IPS DF 19.7 (cell line): ENCODE measurements around the gene METTL27.
"Not testable (repeated sequence)": the region's sequence is repeated elsewhere in the genome, so short reads cannot be mapped to it uniquely, and the experiment has no call there.

Experiments used
- DNase-seq: peaks from one replicate; pipeline ENCODE4 v3.0.0-alpha.2; 2013; ENCODE audit warnings: low read depth, low spot score

Gene METTL27

DNA sequence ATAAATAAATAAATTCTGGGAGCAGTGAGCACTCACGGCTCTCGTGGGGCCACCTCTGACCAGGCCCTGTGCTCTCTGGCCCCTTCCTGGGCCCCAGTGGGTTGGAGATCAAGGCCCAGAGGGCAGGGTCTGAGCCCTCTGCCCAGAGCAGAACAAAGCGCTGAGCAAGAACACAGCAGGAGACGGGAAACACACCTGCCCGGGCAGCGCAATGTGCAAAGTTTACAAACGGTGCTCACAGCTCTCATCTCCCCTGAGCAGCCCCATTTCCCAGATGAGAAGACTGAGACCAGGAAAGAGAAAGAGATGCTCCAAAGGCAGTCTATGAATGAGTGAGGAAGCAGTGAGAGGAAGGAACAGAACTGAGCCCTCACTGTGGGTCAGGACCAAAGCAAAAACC, 3.0 kb downstream of the METTL27 start:
- no peak for DNase-seq

GRCh38 chr7:73838642-73839041, 3.7 kb downstream of the METTL27 start:
- no peak for DNase-seq

- DNase-seq, result not testable (repeated sequence)
Measured at GRCh38 chr7:73837167-73837566, 5.1 kb downstream of the METTL27 start.

GRCh38 chr7:73834626-73835191, 7.6 kb downstream of the METTL27 start:
- DNase-seq, result no peak

DNA sequence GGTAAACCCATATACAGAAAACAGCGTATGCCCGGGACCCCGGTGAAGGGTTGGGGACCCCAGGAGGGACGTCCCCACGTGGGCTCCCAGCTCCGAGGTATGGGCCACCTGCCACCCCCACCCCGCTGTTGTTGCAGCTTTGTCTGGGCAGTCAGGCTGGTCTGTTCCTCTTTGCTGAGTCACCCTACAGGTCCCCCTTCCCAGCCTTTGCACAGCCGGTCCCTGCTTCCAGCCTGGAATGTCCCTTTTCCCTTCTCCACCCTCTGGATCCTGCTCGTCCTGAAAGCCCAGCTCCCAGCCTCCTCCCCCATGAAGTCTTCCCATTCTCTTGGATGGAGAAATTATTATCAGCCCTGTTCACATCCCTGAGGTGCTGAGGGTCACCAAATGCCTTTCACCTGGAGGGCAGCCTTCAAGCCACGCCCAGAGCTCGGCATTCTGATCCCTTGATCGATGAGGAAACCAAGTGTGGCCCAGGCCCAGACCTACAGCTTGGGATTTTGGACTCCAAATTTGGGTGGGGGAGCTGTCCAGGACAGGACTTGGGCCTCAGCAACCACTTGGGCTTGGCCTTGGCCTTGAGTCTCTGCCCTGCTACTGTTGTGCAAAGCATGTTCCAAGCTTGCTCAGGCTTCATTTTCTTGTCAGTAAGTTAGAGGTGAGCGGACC, 8.9 kb downstream of the METTL27 start:
- no peak for DNase-seq

- DNase-seq, result no peak
Measured at GRCh38 chr7:73832806-73833205, 9.5 kb downstream of the METTL27 start.

GRCh38 chr7:73831834-73832651, 10.3 kb downstream of the METTL27 start:
- no peak for DNase-seq

DNA sequence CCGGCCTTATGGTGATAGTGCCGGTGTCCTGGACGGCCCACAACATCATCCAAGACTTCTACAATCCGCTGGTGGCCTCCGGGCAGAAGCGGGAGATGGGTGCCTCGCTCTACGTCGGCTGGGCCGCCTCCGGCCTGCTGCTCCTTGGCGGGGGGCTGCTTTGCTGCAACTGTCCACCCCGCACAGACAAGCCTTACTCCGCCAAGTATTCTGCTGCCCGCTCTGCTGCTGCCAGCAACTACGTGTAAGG, 10.8 kb downstream of the METTL27 start:
- DNase-seq, result no peak

DNA sequence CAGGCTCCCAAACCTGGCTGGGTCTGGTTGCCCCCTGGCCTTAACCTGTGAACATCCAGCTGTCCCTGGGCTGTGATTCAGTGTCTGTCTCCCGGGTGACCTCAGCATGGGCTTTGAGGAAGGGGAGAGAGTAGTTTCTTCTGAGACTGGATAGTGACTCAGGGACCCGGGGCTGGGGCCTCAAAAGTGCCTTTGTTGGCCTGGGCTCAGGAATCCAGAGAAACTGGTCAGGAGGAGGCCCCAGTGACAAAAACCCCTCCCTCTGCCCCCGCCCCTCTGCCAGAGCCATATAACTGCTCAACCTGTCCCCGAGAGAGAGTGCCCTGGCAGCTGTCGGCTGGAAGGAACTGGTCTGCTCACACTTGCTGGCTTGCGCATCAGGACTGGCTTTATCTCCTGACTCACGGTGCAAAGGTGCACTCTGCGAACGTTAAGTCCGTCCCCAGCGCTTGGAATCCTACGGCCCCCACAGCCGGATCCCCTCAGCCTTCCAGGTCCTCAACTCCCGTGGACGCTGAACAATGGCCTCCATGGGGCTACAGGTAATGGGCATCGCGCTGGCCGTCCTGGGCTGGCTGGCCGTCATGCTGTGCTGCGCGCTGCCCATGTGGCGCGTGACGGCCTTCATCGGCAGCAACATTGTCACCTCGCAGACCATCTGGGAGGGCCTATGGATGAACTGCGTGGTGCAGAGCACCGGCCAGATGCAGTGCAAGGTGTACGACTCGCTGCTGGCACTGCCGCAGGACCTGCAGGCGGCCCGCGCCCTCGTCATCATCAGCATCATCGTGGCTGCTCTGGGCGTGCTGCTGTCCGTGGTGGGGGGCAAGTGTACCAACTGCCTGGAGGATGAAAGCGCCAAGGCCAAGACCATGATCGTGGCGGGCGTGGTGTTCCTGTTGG, 11.4 kb downstream of the METTL27 start, which contains the start of gene CLDN4:
Gene CLDN4, plus strand, starts transcription at position 316 of the 903 bp plus-strand sequence. Its CDS starts 206 bp downstream, at position 522.
- no peak for DNase-seq

DNA sequence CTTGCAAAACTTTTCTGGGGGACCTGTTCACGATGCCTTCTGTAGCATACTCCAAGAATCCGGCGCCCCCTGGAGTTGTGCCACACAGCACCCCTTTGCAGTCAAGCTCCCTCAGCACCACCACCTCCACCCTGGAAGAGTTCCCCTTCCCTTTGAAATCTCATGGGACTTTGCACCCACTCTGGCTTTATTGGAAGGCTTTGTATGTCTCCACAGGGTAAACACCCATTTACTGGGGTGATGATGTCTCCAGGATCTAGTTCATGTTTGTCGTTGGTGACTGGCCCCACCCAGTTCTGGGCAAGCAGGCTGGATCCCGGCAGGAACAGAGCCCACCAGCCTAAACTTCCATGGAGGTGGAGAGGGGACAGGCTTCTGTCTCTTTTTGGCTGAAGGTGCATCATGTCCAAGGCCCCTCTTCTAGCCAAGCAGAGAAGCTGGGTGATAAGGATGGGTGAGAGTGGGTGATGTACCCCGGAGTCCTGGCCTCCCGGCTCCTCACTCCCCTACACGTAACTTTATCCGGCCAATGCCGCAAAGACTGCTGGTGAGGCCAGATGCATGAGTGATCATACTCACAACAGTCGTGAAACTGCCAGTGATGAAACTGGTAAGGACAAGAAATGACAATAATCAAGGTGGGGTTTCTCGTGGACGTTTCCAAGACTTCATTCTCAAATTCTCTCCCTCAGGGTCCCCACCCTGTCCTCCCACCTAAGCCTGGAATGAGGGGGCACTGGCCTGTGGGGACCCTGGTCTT, 12.2 kb downstream of the METTL27 start:
- DNase-seq, result no peak

DNA sequence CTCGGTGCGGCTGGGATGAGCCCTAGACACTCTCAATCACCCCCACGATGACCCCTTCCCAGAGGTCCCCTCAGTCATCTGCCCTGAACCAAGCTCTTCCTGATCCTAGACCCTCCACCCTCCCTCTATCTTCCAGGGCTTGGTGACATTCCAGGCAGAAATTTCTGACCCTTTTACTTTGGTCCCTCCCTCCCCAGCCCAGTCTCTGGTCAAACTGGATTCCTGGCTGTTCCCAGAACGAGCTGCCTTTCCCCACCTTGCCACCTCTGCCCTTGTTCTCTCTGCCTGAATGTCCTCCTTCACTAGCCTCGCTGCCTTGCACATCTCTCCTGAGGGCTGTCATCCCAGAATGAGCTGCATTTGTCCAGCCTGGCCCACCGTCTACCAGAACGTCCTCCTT, 12.8 kb downstream of the METTL27 start:
- no peak for DNase-seq

DNA sequence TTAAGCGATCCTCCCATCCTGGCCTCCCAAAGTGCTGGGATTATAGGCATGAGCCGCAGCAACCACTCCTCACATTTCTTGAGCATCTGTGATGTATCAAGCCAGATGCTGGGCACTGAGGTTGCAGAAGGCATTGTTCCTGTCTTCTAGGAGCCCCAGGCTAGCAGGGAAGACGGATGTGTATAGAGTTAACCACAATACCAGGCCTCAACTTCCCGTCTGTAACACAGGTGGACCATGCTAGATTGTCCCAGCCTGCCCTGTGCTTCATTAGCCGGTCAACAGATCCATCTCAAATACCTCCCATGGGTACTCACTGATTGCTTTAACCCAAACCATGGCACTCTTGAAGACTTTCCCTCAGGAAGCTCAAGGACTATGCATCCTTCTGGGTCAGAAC, 13.3 kb downstream of the METTL27 start:
- DNase-seq, result no peak

DNA sequence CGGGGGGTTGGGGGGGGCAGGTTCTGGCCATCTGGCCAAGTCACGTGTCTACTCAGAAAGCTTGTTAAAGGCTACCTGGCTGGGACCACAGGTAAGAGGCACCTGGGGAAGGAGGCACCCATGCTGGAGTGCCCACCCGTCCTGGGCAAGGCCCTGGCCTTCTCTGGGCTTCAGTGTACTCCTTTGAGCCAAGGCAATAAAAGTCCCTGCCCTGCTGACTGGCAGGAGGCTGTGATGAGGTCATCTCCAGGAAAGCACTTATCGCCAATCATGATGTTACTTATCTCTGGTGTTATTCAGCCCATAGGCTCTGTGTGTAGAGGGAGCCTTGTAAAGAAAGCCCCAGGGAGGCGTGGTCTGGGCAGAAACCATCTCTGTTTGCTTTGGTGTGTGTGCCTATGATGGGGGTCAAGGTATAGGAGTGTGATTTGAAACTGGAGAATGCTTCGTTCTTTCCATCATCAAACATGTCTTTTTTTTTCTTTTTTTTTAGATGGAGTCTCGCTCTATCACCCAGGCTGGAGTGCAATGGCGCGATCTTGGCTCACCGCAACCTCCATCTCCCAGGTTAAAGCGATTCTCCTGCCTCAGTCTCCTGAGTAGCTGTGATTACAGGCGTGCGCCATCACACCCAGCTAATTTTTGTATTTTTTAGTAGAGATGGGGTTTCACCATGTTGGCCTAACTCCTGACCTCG, 14.1 kb downstream of the METTL27 start:
- DNase-seq, result no peak

- DNase-seq, result no peak
Measured at GRCh38 chr7:73827567-73828106, 14.7 kb downstream of the METTL27 start.

- DNase-seq, result no peak
Measured at GRCh38 chr7:73824986-73825385, 17.3 kb downstream of the METTL27 start.

DNA sequence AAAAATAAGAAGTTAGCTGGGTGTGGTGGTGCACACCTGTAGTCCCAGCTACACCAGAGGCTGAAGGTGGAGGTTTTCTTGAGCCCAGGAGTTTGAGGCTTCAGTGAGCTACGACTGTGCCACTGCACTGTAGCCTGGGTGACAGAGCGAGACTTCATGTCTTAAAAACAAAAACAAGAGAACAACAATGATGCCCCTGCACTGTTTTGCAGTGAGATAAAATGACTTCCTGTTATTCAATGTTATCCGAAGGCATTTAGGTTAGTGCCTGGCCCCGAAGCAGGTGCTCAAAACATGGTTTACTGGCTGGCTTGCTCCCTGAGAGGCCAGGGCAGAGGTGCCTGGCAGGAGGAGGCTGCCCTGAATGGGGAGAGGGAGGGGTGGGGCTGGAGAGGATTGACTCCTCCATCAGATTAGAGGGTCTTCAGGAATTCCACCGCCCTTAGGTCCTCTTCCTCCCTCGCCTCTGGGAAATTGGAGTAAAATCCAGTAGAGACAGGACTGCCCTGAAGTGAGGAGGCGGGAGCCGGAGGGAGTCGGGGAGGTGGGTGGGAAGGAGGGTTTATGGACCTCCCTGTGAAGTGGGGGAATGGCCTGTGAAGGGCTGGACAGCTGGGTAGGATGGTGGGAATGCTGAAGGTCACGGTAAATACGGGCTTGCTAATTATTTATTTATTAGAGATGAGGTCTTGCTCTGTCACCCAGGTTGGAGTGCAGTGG, 18.3 kb downstream of the METTL27 start:
- DNase-seq, result no peak

- no peak for DNase-seq
Measured at GRCh38 chr7:73823257-73823656, 19.1 kb downstream of the METTL27 start.

GRCh38 chr7:73822319-73823173, 19.8 kb downstream of the METTL27 start:
- no peak for DNase-seq
